ENCODE data around the gene SHROOM3. TPM values are rescaled to one million over a fixed set of nuclear protein-coding genes. Genes with fewer than 3 reads are reported as not detected.

SHROOM3 gene
- total RNA-seq, 2 donors from 2014 or later = 18.1 to 21.8 TPM

DNA sequence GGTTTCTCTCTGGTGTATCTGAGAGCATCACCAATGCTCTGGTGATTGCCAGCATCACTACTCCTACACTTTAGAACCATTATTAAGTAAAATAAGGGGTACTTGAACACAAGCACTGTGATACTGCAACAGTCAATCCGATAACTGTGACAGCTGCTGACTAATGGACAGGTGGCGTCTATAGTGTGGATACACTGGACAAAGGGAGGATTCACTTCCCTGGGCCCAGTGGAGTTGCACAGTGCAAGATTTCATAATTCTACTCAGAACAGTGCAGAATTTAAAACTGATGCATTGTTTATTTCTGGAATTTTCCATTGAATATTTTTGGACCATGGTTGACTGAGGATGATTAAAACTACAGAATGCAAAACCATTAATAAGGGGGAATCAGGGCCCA is 97.8 kb downstream of the SHROOM3 start:
- H3K9me3 ChIP-seq (ENCODE audit: control insufficient read depth, low read length) = no peaks in the 10 kb centered on the region
- Mint-ChIP-seq H3K27ac (no peak overlapping the region), H3K36me3 (ENCODE audit: low read depth) (no peaks in the 10 kb centered on the region), H3K4me3 (no peak overlapping the region), H3K9me3 (no peaks in the 10 kb centered on the region), H3K4me1 (peaks cover 10% of the 10 kb centered on the region), H3K27me3 (ENCODE audit: insufficient read depth) (no peaks in the 10 kb centered on the region)
- WGBS, 2 experiments (ENCODE audit: insufficient coverage in 1 of 2, insufficient read length in 1 of 2) = 77 to 78% methylated on average over 2 of the region's 2 CpGs
- H3K36me3 ChIP-seq (ENCODE audit: control insufficient read depth, insufficient read depth, low read length) = no peaks in the 10 kb centered on the region
- H3K4me1 ChIP-seq (ENCODE audit: control insufficient read depth, insufficient read depth, low read length) = peaks cover 6% of the 10 kb centered on the region
- H3K27ac ChIP-seq (ENCODE audit: low read depth, low read length) = no peak overlapping the region
- DNase-seq = no peak
- H3K9ac ChIP-seq (ENCODE audit: extremely low read depth, low read length, poor library complexity, severe bottlenecking) = no peak overlapping the region
- H3K4me3 ChIP-seq (ENCODE audit: low read length) = no peak overlapping the region
- H3K27me3 ChIP-seq (ENCODE audit: control insufficient read depth, insufficient read depth, low read length, poor library complexity, severe bottlenecking) = no peaks in the 10 kb centered on the region
- TF ChIP-seq, protein P1, sequence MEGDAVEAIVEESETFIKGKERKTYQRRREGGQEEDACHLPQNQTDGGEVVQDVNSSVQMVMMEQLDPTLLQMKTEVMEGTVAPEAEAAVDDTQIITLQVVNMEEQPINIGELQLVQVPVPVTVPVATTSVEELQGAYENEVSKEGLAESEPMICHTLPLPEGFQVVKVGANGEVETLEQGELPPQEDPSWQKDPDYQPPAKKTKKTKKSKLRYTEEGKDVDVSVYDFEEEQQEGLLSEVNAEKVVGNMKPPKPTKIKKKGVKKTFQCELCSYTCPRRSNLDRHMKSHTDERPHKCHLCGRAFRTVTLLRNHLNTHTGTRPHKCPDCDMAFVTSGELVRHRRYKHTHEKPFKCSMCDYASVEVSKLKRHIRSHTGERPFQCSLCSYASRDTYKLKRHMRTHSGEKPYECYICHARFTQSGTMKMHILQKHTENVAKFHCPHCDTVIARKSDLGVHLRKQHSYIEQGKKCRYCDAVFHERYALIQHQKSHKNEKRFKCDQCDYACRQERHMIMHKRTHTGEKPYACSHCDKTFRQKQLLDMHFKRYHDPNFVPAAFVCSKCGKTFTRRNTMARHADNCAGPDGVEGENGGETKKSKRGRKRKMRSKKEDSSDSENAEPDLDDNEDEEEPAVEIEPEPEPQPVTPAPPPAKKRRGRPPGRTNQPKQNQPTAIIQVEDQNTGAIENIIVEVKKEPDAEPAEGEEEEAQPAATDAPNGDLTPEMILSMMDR (conservative IDR thresholded peaks at IDR 0.05) = no peak

DNA sequence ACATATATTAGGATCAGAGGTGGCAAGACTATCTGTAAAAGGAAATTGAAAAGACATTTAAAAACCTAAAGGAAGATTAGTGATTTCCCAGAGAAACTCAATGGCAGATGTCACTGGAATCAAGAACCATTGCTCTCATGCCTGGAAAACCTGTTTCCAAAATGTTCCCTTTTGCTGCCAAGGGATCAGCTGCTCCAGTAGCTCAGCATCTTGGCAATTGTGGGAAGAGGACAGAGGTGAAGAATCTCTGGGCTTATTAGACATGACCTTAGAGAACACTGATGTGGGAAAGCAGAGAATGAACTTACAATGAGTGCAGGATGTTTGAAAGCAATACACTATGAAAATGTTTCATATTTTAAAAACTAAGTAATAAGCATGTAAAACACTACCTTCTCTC is 98.3 kb downstream of the SHROOM3 start:
- Mint-ChIP-seq H3K4me1 (peaks cover 10% of the 10 kb centered on the region), H3K4me3 (no peak overlapping the region), H3K36me3 (ENCODE audit: low read depth) (no peaks in the 10 kb centered on the region), H3K27ac (no peak overlapping the region), H3K27me3 (ENCODE audit: insufficient read depth) (no peaks in the 10 kb centered on the region), H3K9me3 (no peaks in the 10 kb centered on the region)
- DNase-seq = no peak
- Histone ChIP-seq H3K9ac (ENCODE audit: extremely low read depth, low read length, poor library complexity, severe bottlenecking) (no peak overlapping the region), H3K4me3 (ENCODE audit: low read length) (no peak overlapping the region), H3K27me3 (ENCODE audit: control insufficient read depth, insufficient read depth, low read length, poor library complexity, severe bottlenecking) (no peaks in the 10 kb centered on the region), H3K4me1 (ENCODE audit: control insufficient read depth, insufficient read depth, low read length) (peaks cover 6% of the 10 kb centered on the region), H3K9me3 (ENCODE audit: control insufficient read depth, low read length) (no peaks in the 10 kb centered on the region), H3K36me3 (ENCODE audit: control insufficient read depth, insufficient read depth, low read length) (no peaks in the 10 kb centered on the region), H3K27ac (ENCODE audit: low read depth, low read length) (no peak overlapping the region)
- TF ChIP-seq, protein P1 (conservative IDR thresholded peaks at IDR 0.05) = no peak

DNA sequence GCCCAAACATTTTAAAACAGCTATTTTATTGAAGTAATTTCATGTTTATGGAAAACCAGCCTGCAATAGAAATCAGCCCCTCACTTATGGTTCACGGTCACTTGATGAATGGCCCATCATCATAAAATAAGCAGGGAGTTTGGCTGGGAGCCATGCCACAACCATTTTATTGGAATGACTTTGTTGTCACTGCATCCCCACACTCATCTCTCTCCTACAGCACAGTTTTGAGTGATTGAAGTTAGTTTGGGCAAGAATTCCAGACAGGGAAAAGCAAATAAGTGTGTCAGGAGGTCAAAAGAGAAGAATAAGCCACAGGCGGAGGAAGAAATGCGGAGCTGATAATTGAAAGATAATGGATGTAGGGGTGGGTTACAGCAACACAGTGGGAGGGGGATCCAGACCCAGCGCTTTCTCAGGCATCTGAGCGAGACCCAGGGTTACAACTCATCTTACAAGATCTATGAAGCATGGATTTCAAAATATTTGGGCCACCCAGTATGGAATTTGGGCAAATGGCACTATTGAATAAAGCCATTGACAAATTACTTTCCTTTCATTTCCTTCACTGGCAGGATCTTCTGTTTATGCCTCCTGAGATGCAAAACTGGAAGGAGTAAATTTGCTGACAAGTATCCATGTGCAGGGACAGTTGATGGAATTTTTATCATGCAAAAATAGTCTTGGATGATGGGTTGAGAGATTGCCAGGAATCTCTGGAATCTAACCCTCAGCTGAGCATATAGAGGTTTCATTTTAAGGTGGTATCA is 100.8 kb downstream of the SHROOM3 start:
- no peak overlapping the region for H3K4me3 Mint-ChIP-seq
- H3K4me1 Mint-ChIP-seq = peaks cover 10% of the 10 kb centered on the region
- Histone ChIP-seq H3K36me3 (ENCODE audit: control insufficient read depth, insufficient read depth, low read length) (no peaks in the 10 kb centered on the region), H3K27ac (ENCODE audit: low read depth, low read length) (no peak overlapping the region), H3K4me1 (ENCODE audit: control insufficient read depth, insufficient read depth, low read length) (peaks cover 6% of the 10 kb centered on the region), H3K27me3 (ENCODE audit: control insufficient read depth, insufficient read depth, low read length, poor library complexity, severe bottlenecking) (no peaks in the 10 kb centered on the region), H3K9ac (ENCODE audit: extremely low read depth, low read length, poor library complexity, severe bottlenecking) (no peak overlapping the region), H3K4me3 (ENCODE audit: low read length) (peak overlapping the region; percentile 43), H3K9me3 (ENCODE audit: control insufficient read depth, low read length) (no peaks in the 10 kb centered on the region)
- TF ChIP-seq, protein P1 (conservative IDR thresholded peaks at IDR 0.05) = no peak
- no peak for DNase-seq
- no peaks in the 10 kb centered on the region for H3K36me3 Mint-ChIP-seq (ENCODE audit: low read depth)
- no peak overlapping the region for H3K27ac Mint-ChIP-seq
- no peaks in the 10 kb centered on the region for H3K27me3 Mint-ChIP-seq (ENCODE audit: insufficient read depth)
- no peaks in the 10 kb centered on the region for H3K9me3 Mint-ChIP-seq
- WGBS, 2 experiments (ENCODE audit: insufficient coverage in 1 of 2, insufficient read length in 1 of 2) = 35 to 71% methylated on average over 3 to 5 of the region's 5 CpGs

Data from endodermal cell (in vitro differentiated cells).